Suprapubic skin (tissue), 4 donors: ENCODE data around the gene FREY1. TPM values are rescaled to one million over a fixed set of nuclear protein-coding genes. Genes with fewer than 3 reads are reported as not detected.

Experiments
- DNase-seq, 2 donors: peaks; one replicate each; pipeline ENCODE4 v3.0.0-alpha.2; 2019; ENCODE audit warnings: low spot score in 2 of 2
- H3K27ac ChIP-seq: fragments of 200-600 bp; sonication (generic); one replicate; pipeline ENCODE4 v1.5.1; 2019
- H3K27me3 ChIP-seq: fragments of 200-600 bp; sonication (generic); one replicate; pipeline ENCODE4 v1.5.1; 2019
- H3K36me3 ChIP-seq: fragments of 200-600 bp; sonication (generic); one replicate; pipeline ENCODE4 v1.5.1; 2019
- H3K4me1 ChIP-seq: fragments of 200-600 bp; sonication (generic); one replicate; pipeline ENCODE4 v1.5.1; 2019
- H3K4me3 ChIP-seq: fragments of 200-600 bp; sonication (generic); one replicate; pipeline ENCODE4 v1.5.1; 2019; ENCODE audit warnings: mild to moderate bottlenecking
- H3K9me3 ChIP-seq: fragments of 200-600 bp; sonication (generic); one replicate; pipeline ENCODE4 v1.5.1; 2019
- CTCF ChIP-seq, 2 donors: fragments of 200-600 bp in 1 of 2; fragments of 450-650 bp in 1 of 2; sonication (generic) in 1 of 2; IDR thresholded peaks; one replicate each; pipeline ENCODE4 v1.5.1; 2016 to 2019; ENCODE audit warnings: antibody characterized with exemption in 2 of 2, mild to moderate bottlenecking in 1 of 2, moderate library complexity in 1 of 2
- EP300 ChIP-seq: sonication (generic); formaldehyde crosslinking; IDR thresholded peaks from one replicate; pipeline ENCODE4 v1.6.1; 2017; ENCODE audit warnings: antibody characterized with exemption
- POLR2A ChIP-seq, 2 donors: fragments of 450-650 bp; IDR thresholded peaks; one replicate each; pipeline ENCODE4 v1.6.1; 2017; ENCODE audit warnings: antibody characterized with exemption in 2 of 2, mild to moderate bottlenecking in 2 of 2, moderate library complexity in 2 of 2
- POLR2AphosphoS5 ChIP-seq, 3 donors: sonication (generic); formaldehyde crosslinking; IDR thresholded peaks; one replicate each; pipeline ENCODE4 v1.6.1; 2017; ENCODE audit warnings: antibody characterized with exemption in 3 of 3
- WGBS: methylation state at CpG from one replicate; pipeline ENCODE4 v1.1.5; 2018; 5-methylcytosine and 5-hydroxymethylcytosine counted together
- total RNA-seq, 4 donors: library from RNA; depleted of rRNA; stranded (reverse); fragments of >200 nt; gene quantifications; one replicate each; pipeline ENCODE4 v1.1.0, GENCODE V29; 2016

Gene FREY1
- total RNA-seq, 4 donors from 2014 or later = 1.7 to 3.7 (median 1.7) TPM; not detected in 1

- no peak for DNase-seq
- Histone ChIP-seq H3K27ac (peak overlapping the region; percentile 90), H3K9me3 (no peaks in the 10 kb centered on the region), H3K4me3 (no peak overlapping the region), H3K4me1 (peaks cover 47% of the 10 kb centered on the region), H3K27me3 (no peaks in the 10 kb centered on the region), H3K36me3 (peaks cover 67% of the 10 kb centered on the region)
- 80% methylated on average over 10 of the region's 10 CpGs for WGBS
- no peak for TF ChIP-seq CTCF (IDR thresholded peaks at IDR 0.05)
These were observed 46.1 kb downstream of the FREY1 start for GRCh38 chr11:45860764-45861510.

GRCh38 chr11:45860348-45860747 is 46.7 kb downstream of the FREY1 start:
- H3K9me3 ChIP-seq = no peaks in the 10 kb centered on the region
- peak overlapping the region; percentile 90 for H3K27ac ChIP-seq
- TF ChIP-seq EP300 = no peak
- TF ChIP-seq POLR2AphosphoS5 (IDR thresholded peaks at IDR 0.05) = no peak
- no peaks in the 10 kb centered on the region for H3K27me3 ChIP-seq
- WGBS = 71% methylated on average over 5 of the region's 5 CpGs
- peaks cover 65% of the 10 kb centered on the region for H3K36me3 ChIP-seq
- DNase-seq = no peak
- peaks cover 52% of the 10 kb centered on the region for H3K4me1 ChIP-seq
- no peak overlapping the region for H3K4me3 ChIP-seq

GRCh38 chr11:45859661-45860140 is 47.4 kb downstream of the FREY1 start:
- H3K4me3 ChIP-seq = no peak overlapping the region
- TF ChIP-seq POLR2AphosphoS5 (IDR thresholded peaks at IDR 0.05) = peak in 2 of 3 donors; percentile 85 to 89
- TF ChIP-seq EP300 = peak; percentile 56
- no peak for TF ChIP-seq POLR2A (IDR thresholded peaks at IDR 0.05)
- no peak for TF ChIP-seq CTCF (IDR thresholded peaks at IDR 0.05)
- peak overlapping the region; percentile 90 for H3K27ac ChIP-seq
- peak; percentile 95 to 96 for DNase-seq
- peaks cover 59% of the 10 kb centered on the region for H3K4me1 ChIP-seq
- no peaks in the 10 kb centered on the region for H3K9me3 ChIP-seq
- peaks cover 58% of the 10 kb centered on the region for H3K36me3 ChIP-seq
- H3K27me3 ChIP-seq = no peaks in the 10 kb centered on the region
- 32% methylated on average over 12 of the region's 12 CpGs for WGBS

- peaks cover 66% of the 10 kb centered on the region for H3K4me1 ChIP-seq
- peaks cover 50% of the 10 kb centered on the region for H3K36me3 ChIP-seq
These were observed 48.2 kb downstream of the FREY1 start for GRCh38 chr11:45858751-45859398.

GRCh38 chr11:45857961-45858474 is 49.1 kb downstream of the FREY1 start:
- H3K27me3 ChIP-seq = no peaks in the 10 kb centered on the region
- peak overlapping the region; percentile 7 for H3K4me3 ChIP-seq
- H3K36me3 ChIP-seq = peaks cover 41% of the 10 kb centered on the region
- peak in 1 of 2 donors; percentile 84 for DNase-seq
- peak overlapping the region; percentile 90 for H3K27ac ChIP-seq
- H3K4me1 ChIP-seq = peaks cover 73% of the 10 kb centered on the region
- no peaks in the 10 kb centered on the region for H3K9me3 ChIP-seq
- WGBS = 13% methylated on average over 2 of the region's 2 CpGs
- TF ChIP-seq POLR2AphosphoS5 (IDR thresholded peaks at IDR 0.05) (peak in 2 of 3 donors; percentile 42 to 76), POLR2A (IDR thresholded peaks at IDR 0.05) (peak in 1 of 2 donors; percentile 39), EP300 (no peak), CTCF (IDR thresholded peaks at IDR 0.05) (no peak)

More at GRCh38 chr11:45858751-45859398, 48.2 kb downstream of the FREY1 start:
- Histone ChIP-seq H3K9me3 (no peaks in the 10 kb centered on the region), H3K4me3 (no peak overlapping the region), H3K27ac (peak overlapping the region; percentile 90), H3K27me3 (no peaks in the 10 kb centered on the region)
- no peak for DNase-seq
- WGBS = 57% methylated on average over 3 of the region's 5 CpGs
- TF ChIP-seq POLR2AphosphoS5 (IDR thresholded peaks at IDR 0.05) = no peak
- TF ChIP-seq CTCF (IDR thresholded peaks at IDR 0.05) = no peak
- no peak for TF ChIP-seq EP300
- TF ChIP-seq POLR2A (IDR thresholded peaks at IDR 0.05) = no peak

Other genes with a start within 250 kb of the FREY1 start
- gene CHST1, start 241.6 kb downstream of the FREY1 start, total RNA-seq = 1 to 10 TPM in 1 of 4 donors, under 1 TPM in 2, not detected in 1; 0.38 to 1.1 (median 0.94) TPM
- 10 to 100 TPM in 1 of 4 donors, 1 to 10 TPM in 3; 6.7 to 10.1 (median 8.8) TPM for gene SLC35C1, start 102.1 kb downstream of the FREY1 start, total RNA-seq
- gene CRY2, start 59.8 kb downstream of the FREY1 start, total RNA-seq = 100 to 1,000 TPM in 1 of 4 donors, 10 to 100 TPM in 3; 86.1 to 141 (median 93.4) TPM
- gene MAPK8IP1, start 21.6 kb downstream of the FREY1 start, total RNA-seq = 1 to 10 TPM; 3.6 to 8.0 (median 4.5) TPM
- 10 to 100 TPM; 26.8 to 40.6 (median 35.3) TPM for gene PEX16, start 10.6 kb upstream of the FREY1 start, total RNA-seq
- gene LARGE2, start 15.4 kb upstream of the FREY1 start, total RNA-seq = 10 to 100 TPM; 27.2 to 47.4 (median 33.1) TPM
- 10 to 100 TPM; 15.1 to 89.2 (median 26.6) TPM for gene PHF21A, start 214.2 kb upstream of the FREY1 start, total RNA-seq